WERI-Rb-1 (cell line): ENCODE data around the gene SHB.

Source experiments
- DNase-seq: peaks from one replicate; pipeline ENCODE4 v3.0.0-alpha.2; 2020
- H3K27ac ChIP-seq: fragments of 250-450 bp; sonication (Bioruptor Pico); 2 replicates; pipeline ENCODE4 v1.5.1; 2020; ENCODE audit warnings: mild to moderate bottlenecking, moderate library complexity
- H3K27me3 ChIP-seq: fragments of 250-450 bp; sonication (Bioruptor Pico); 2 replicates; pipeline ENCODE4 v1.5.1; 2021; ENCODE audit warnings: mild to moderate bottlenecking, low read depth, moderate library complexity; ENCODE audit not compliant: insufficient read depth, severe bottlenecking
- H3K36me3 ChIP-seq: fragments of 250-450 bp; sonication (Bioruptor Pico); 2 replicates; pipeline ENCODE4 v1.5.1; 2020; ENCODE audit warnings: mild to moderate bottlenecking, moderate library complexity
- H3K4me3 ChIP-seq: 2 replicates; pipeline ENCODE4 v1.5.1; 2011; ENCODE audit warnings: low read depth, mild to moderate bottlenecking, control low read depth, low read length
- H3K9me3 ChIP-seq: fragments of 250-450 bp; sonication (Bioruptor Pico); 2 replicates; pipeline ENCODE4 v1.5.1; 2021; ENCODE audit warnings: mild to moderate bottlenecking, moderate library complexity; ENCODE audit not compliant: severe bottlenecking
- CTCF ChIP-seq: IDR thresholded peaks from 2 replicates; pipeline ENCODE4 v1.5.1; 2011; ENCODE audit warnings: low read depth, mild to moderate bottlenecking, control low read depth, inconsistent platforms, low read length

The SHB gene

GRCh38 chr9:38015906-38016305, 53.1 kb downstream of the SHB start:
- TF ChIP-seq CTCF: no peak
- Histone ChIP-seq H3K27me3 (no peaks in the 10 kb centered on the region), H3K36me3 (peaks cover 50% of the 10 kb centered on the region), H3K9me3 (no peaks in the 10 kb centered on the region), H3K4me3 (no peak overlapping the region), H3K27ac (no peak overlapping the region)
- DNase-seq: no peak

GRCh38 chr9:38015266-38015665, 53.8 kb downstream of the SHB start:
- Histone ChIP-seq H3K27ac (no peak overlapping the region), H3K36me3 (peaks cover 54% of the 10 kb centered on the region), H3K27me3 (no peaks in the 10 kb centered on the region), H3K9me3 (no peaks in the 10 kb centered on the region), H3K4me3 (no peak overlapping the region)
- no peak for DNase-seq
- TF ChIP-seq CTCF: no peak

- no peaks in the 10 kb centered on the region for H3K9me3 ChIP-seq
- no peak for TF ChIP-seq CTCF
- H3K36me3 ChIP-seq: peaks cover 68% of the 10 kb centered on the region
- H3K4me3 ChIP-seq: no peak overlapping the region
- H3K27ac ChIP-seq: no peak overlapping the region
- no peak for DNase-seq
- no peaks in the 10 kb centered on the region for H3K27me3 ChIP-seq
Measured at GRCh38 chr9:38012767-38013450, 56.1 kb downstream of the SHB start.

GRCh38 chr9:38011991-38012390, 57.0 kb downstream of the SHB start:
- Histone ChIP-seq H3K36me3 (peaks cover 73% of the 10 kb centered on the region), H3K4me3 (no peak overlapping the region), H3K9me3 (no peaks in the 10 kb centered on the region), H3K27ac (no peak overlapping the region), H3K27me3 (no peaks in the 10 kb centered on the region)
- no peak for DNase-seq
- TF ChIP-seq CTCF: no peak

- Histone ChIP-seq H3K27me3 (no peaks in the 10 kb centered on the region), H3K36me3 (peaks cover 69% of the 10 kb centered on the region), H3K4me3 (no peak overlapping the region), H3K27ac (no peak overlapping the region), H3K9me3 (no peaks in the 10 kb centered on the region)
- DNase-seq: no peak
- TF ChIP-seq CTCF: no peak
Measured at GRCh38 chr9:38010918-38011704, 57.9 kb downstream of the SHB start.

GRCh38 chr9:38009990-38010389, 59.0 kb downstream of the SHB start:
- peaks cover 64% of the 10 kb centered on the region for H3K36me3 ChIP-seq
- TF ChIP-seq CTCF: no peak
- DNase-seq: no peak
- H3K27me3 ChIP-seq: no peaks in the 10 kb centered on the region
- no peaks in the 10 kb centered on the region for H3K9me3 ChIP-seq
- H3K27ac ChIP-seq: no peak overlapping the region
- no peak overlapping the region for H3K4me3 ChIP-seq
